ENCODE data around the gene VAV2.

DNA sequence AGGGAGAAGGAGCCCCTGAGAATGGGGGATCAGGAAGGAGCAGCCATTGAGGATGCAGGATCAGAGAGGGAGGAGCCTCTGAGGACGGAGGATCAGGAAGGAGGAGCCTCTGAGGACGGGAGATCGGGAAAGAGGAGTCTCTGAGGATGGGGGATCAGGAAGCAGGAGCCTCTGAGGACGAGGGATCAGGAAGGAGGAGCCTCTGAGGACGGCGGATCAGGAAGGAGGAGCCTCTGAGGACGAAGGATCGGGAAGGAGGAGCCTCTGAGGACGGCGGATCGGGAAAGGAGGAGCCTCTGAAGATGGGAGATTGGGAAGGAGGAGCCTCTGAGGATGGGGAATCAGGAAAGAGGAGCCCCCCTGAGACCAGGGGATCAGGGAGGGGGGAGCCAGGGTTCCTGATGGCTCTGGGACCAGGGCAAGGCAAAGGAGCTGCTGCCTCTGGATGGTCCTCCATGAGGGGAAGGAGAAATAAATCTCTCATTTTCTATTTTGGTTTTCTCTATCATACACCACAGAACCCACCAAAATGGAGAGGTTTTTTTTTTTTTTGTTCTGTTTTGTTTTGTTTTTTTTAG is 231.3 kb downstream of the VAV2 start:
- TF ChIP-seq ZNF780A (CRISPR knock-in tag; IDR thresholded peaks at IDR 0.05) (no peak), POLR2AphosphoS5 (IDR thresholded peaks at IDR 0.05; ENCODE audit: control insufficient read depth, insufficient read depth, low read depth, low read length) (no peak), POLR2A (conservative IDR thresholded peaks at IDR 0.05) (no peak), ELF1 (tag; IDR thresholded peaks at IDR 0.05) (no peak)
- TF ChIP-seq, protein P1, sequence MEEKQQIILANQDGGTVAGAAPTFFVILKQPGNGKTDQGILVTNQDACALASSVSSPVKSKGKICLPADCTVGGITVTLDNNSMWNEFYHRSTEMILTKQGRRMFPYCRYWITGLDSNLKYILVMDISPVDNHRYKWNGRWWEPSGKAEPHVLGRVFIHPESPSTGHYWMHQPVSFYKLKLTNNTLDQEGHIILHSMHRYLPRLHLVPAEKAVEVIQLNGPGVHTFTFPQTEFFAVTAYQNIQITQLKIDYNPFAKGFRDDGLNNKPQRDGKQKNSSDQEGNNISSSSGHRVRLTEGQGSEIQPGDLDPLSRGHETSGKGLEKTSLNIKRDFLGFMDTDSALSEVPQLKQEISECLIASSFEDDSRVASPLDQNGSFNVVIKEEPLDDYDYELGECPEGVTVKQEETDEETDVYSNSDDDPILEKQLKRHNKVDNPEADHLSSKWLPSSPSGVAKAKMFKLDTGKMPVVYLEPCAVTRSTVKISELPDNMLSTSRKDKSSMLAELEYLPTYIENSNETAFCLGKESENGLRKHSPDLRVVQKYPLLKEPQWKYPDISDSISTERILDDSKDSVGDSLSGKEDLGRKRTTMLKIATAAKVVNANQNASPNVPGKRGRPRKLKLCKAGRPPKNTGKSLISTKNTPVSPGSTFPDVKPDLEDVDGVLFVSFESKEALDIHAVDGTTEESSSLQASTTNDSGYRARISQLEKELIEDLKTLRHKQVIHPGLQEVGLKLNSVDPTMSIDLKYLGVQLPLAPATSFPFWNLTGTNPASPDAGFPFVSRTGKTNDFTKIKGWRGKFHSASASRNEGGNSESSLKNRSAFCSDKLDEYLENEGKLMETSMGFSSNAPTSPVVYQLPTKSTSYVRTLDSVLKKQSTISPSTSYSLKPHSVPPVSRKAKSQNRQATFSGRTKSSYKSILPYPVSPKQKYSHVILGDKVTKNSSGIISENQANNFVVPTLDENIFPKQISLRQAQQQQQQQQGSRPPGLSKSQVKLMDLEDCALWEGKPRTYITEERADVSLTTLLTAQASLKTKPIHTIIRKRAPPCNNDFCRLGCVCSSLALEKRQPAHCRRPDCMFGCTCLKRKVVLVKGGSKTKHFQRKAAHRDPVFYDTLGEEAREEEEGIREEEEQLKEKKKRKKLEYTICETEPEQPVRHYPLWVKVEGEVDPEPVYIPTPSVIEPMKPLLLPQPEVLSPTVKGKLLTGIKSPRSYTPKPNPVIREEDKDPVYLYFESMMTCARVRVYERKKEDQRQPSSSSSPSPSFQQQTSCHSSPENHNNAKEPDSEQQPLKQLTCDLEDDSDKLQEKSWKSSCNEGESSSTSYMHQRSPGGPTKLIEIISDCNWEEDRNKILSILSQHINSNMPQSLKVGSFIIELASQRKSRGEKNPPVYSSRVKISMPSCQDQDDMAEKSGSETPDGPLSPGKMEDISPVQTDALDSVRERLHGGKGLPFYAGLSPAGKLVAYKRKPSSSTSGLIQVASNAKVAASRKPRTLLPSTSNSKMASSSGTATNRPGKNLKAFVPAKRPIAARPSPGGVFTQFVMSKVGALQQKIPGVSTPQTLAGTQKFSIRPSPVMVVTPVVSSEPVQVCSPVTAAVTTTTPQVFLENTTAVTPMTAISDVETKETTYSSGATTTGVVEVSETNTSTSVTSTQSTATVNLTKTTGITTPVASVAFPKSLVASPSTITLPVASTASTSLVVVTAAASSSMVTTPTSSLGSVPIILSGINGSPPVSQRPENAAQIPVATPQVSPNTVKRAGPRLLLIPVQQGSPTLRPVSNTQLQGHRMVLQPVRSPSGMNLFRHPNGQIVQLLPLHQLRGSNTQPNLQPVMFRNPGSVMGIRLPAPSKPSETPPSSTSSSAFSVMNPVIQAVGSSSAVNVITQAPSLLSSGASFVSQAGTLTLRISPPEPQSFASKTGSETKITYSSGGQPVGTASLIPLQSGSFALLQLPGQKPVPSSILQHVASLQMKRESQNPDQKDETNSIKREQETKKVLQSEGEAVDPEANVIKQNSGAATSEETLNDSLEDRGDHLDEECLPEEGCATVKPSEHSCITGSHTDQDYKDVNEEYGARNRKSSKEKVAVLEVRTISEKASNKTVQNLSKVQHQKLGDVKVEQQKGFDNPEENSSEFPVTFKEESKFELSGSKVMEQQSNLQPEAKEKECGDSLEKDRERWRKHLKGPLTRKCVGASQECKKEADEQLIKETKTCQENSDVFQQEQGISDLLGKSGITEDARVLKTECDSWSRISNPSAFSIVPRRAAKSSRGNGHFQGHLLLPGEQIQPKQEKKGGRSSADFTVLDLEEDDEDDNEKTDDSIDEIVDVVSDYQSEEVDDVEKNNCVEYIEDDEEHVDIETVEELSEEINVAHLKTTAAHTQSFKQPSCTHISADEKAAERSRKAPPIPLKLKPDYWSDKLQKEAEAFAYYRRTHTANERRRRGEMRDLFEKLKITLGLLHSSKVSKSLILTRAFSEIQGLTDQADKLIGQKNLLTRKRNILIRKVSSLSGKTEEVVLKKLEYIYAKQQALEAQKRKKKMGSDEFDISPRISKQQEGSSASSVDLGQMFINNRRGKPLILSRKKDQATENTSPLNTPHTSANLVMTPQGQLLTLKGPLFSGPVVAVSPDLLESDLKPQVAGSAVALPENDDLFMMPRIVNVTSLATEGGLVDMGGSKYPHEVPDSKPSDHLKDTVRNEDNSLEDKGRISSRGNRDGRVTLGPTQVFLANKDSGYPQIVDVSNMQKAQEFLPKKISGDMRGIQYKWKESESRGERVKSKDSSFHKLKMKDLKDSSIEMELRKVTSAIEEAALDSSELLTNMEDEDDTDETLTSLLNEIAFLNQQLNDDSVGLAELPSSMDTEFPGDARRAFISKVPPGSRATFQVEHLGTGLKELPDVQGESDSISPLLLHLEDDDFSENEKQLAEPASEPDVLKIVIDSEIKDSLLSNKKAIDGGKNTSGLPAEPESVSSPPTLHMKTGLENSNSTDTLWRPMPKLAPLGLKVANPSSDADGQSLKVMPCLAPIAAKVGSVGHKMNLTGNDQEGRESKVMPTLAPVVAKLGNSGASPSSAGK (IDR thresholded peaks at IDR 0.05), result no peak
- TF ChIP-seq, protein P2, sequence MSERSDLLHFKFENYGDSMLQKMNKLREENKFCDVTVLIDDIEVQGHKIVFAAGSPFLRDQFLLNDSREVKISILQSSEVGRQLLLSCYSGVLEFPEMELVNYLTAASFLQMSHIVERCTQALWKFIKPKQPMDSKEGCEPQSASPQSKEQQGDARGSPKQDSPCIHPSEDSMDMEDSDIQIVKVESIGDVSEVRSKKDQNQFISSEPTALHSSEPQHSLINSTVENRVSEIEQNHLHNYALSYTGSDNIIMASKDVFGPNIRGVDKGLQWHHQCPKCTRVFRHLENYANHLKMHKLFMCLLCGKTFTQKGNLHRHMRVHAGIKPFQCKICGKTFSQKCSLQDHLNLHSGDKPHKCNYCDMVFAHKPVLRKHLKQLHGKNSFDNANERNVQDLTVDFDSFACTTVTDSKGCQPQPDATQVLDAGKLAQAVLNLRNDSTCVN (CRISPR knock-in tag; IDR thresholded peaks at IDR 0.05), result no peak

Data from K562 (cell line).